ENCODE measurements around the gene RGS19. TPM values are rescaled to one million over a fixed set of nuclear protein-coding genes. Genes with fewer than 3 reads are reported as not detected.

RGS19 gene
- total RNA-seq, 2 donors from 2014 or later, result 7.8 to 14.1 TPM

- no peaks in the 10 kb centered on the region for H3K27me3 ChIP-seq
- no peak for DNase-seq (ENCODE audit: low spot score)
Observed at GRCh38 chr20:64069209-64069613, 10.1 kb downstream of the RGS19 start.

GRCh38 chr20:64068386-64069208 lies 10.7 kb downstream of the RGS19 start:
- TF ChIP-seq CTCF (IDR thresholded peaks at IDR 0.05), result no peak
- DNase-seq (ENCODE audit: low spot score), result no peak
- no peak overlapping the region for H3K4me3 ChIP-seq
- H3K27me3 ChIP-seq, result no peaks in the 10 kb centered on the region
- peaks cover 0 to 21% of the 10 kb centered on the region in 2 donors for H3K4me1 ChIP-seq
- H3K36me3 ChIP-seq, result peaks cover 10% of the 10 kb centered on the region
- H3K9me3 ChIP-seq, result no peaks in the 10 kb centered on the region
- no peak overlapping the region for H3K27ac ChIP-seq

More at GRCh38 chr20:64069209-64069613, 10.1 kb downstream of the RGS19 start:
- peaks cover 16% of the 10 kb centered on the region for H3K36me3 ChIP-seq
- H3K4me1 ChIP-seq, result peaks cover 0 to 15% of the 10 kb centered on the region in 2 donors
- H3K4me3 ChIP-seq, result no peak overlapping the region
- no peak overlapping the region for H3K27ac ChIP-seq
- TF ChIP-seq CTCF (IDR thresholded peaks at IDR 0.05), result no peak
- H3K9me3 ChIP-seq, result no peaks in the 10 kb centered on the region

GRCh38 chr20:64067733-64068307 lies 11.5 kb downstream of the RGS19 start:
- peaks cover 6% of the 10 kb centered on the region for H3K36me3 ChIP-seq
- H3K27ac ChIP-seq, result no peak overlapping the region
- no peak overlapping the region for H3K4me3 ChIP-seq
- no peaks in the 10 kb centered on the region for H3K9me3 ChIP-seq
- no peaks in the 10 kb centered on the region for H3K27me3 ChIP-seq
- H3K4me1 ChIP-seq, result peaks cover 0 to 25% of the 10 kb centered on the region in 2 donors
- TF ChIP-seq CTCF (IDR thresholded peaks at IDR 0.05), result no peak
- no peak for DNase-seq (ENCODE audit: low spot score)

- no peak overlapping the region for H3K4me3 ChIP-seq
- no peaks in the 10 kb centered on the region for H3K27me3 ChIP-seq
- TF ChIP-seq CTCF (IDR thresholded peaks at IDR 0.05), result no peak
- peaks cover 0 to 32% of the 10 kb centered on the region in 2 donors for H3K4me1 ChIP-seq
- no peaks in the 10 kb centered on the region for H3K9me3 ChIP-seq
- no peak overlapping the region for H3K27ac ChIP-seq
- no peaks in the 10 kb centered on the region for H3K36me3 ChIP-seq
- DNase-seq (ENCODE audit: low spot score), result no peak
Observed at GRCh38 chr20:64067005-64067632, 12.2 kb downstream of the RGS19 start.

GRCh38 chr20:64065974-64066343 lies 13.4 kb downstream of the RGS19 start:
- DNase-seq (ENCODE audit: low spot score), result no peak
- Histone ChIP-seq H3K4me3 (no peak overlapping the region), H3K4me1 (peaks cover 0 to 33% of the 10 kb centered on the region in 2 donors), H3K36me3 (no peaks in the 10 kb centered on the region), H3K27ac (no peak overlapping the region), H3K27me3 (no peaks in the 10 kb centered on the region), H3K9me3 (no peaks in the 10 kb centered on the region)
- no peak for TF ChIP-seq CTCF (IDR thresholded peaks at IDR 0.05)

Data from right atrium auricular region (tissue), 2 donors.